Stomach (tissue), 19 donors: ENCODE results near the gene GAGE12F. TPM values are rescaled to one million over a fixed set of nuclear protein-coding genes. Genes with fewer than 3 reads are reported as not detected.
"Not testable (repeated sequence)": the region's sequence is repeated elsewhere in the genome, so short reads cannot be mapped to it uniquely, and the experiment has no call there.

Experiments used
- DNase-seq, 2 donors: peaks; one replicate each; pipeline versions ENCODE4 v3.0.0 to v3.0.0-alpha.2; 2013 to 2019
- H3K27ac ChIP-seq, 5 donors: fragments of 200-600 bp in 4 of 5; sonication (generic) in 4 of 5; one replicate each; pipeline ENCODE4 v1.5.1; 2013 to 2019; ENCODE audit warnings: mild to moderate bottlenecking in 1 of 5, moderate library complexity in 1 of 5
- H3K27me3 ChIP-seq, 3 donors: fragments of 200-600 bp; sonication (generic); one replicate each; pipeline ENCODE4 v1.5.1; 2017 to 2019; ENCODE audit warnings: mixed run types in 1 of 3
- H3K36me3 ChIP-seq, 4 donors: fragments of 200-600 bp; sonication (generic); 1 replicate in 3 of 4; 2 replicates in 1 of 4; pipeline ENCODE4 v1.5.1; 2016 to 2019
- H3K4me1 ChIP-seq, 4 donors: fragments of 200-600 bp; sonication (generic); one replicate each; pipeline ENCODE4 v1.5.1; 2016 to 2019
- H3K4me3 ChIP-seq, 4 donors: fragments of 200-600 bp; sonication (generic) in 3 of 4; one replicate each; pipeline ENCODE4 v1.5.1; 2016 to 2019; ENCODE audit warnings: mild to moderate bottlenecking in 1 of 4
- H3K9me3 ChIP-seq, 4 donors: fragments of 200-600 bp; sonication (generic); one replicate each; pipeline ENCODE4 v1.5.1; 2016 to 2019
- WGBS, 5 donors: extraction: QIAGEN DNeasy Blood & Tissue Kit in 3 of 5; methylation state at CpG; one replicate each; pipeline versions ENCODE4 v1.1.5 to v1.1.7; 2013 to 2018; 5-methylcytosine and 5-hydroxymethylcytosine counted together
- intact Hi-C: fragments of 100-400 bp; cut with DNase I; formaldehyde crosslinking; loops from one replicate; pipeline ENCODE4 v1.15.1; 2023; ENCODE audit warnings: low total_unique reads
- long read RNA-seq, 10 donors: transcript quantifications; one replicate each; lab custom pipeline, GENCODE V29; 2026
- polyA plus RNA-seq, 3 donors: library from polyadenylated mRNA; stranded (reverse); fragments of 200-250 nt; gene quantifications; one replicate each; pipeline ENCODE4 v1.2.3, GENCODE V29; 2013
- total RNA-seq, 5 donors: library from RNA; depleted of rRNA; stranded (reverse); fragments of >200 nt; gene quantifications; one replicate each; pipeline versions ENCODE4 v1.1.0 to v1.2.3, GENCODE V29; 2014 to 2016
- donor health status: healthy with polysubstance abuse.
- donor health status: Bipolar disorder and iron deficiency.
- donor health status: healthy.

Gene GAGE12F
- total RNA-seq (not detected), polyA plus RNA-seq (not detected)
- long read RNA-seq, donor 1, result 0 reads
- long read RNA-seq, donor 2, result 0 reads
- long read RNA-seq, donor 3, result 0 reads
- long read RNA-seq, donor 4, result 0 reads
- long read RNA-seq, donor 5, result 0 reads
- long read RNA-seq, donor 6, result 0 reads
- long read RNA-seq, donor 7, result 0 reads
- long read RNA-seq, donor 8, result 0 reads
- long read RNA-seq, donor 9, result 0 reads
- long read RNA-seq, donor 10, result 0 reads

- H3K36me3 ChIP-seq, intact Hi-C loops: not testable (repeated sequence)
These were observed at the start of gene GAGE12F for GRCh38 chrX:49560542-49560941. Gene GAGE12F, plus strand, starts transcription at chrX:49560842. Its CDS starts 1,155 bp downstream, at chrX:49561997.

GRCh38 chrX:49531877-49532276 lies 28.8 kb upstream of the GAGE12F start, which contains the start of gene GAGE12C:
Gene GAGE12C, plus strand, starts transcription at chrX:49532177. Its CDS starts 1,155 bp downstream, at chrX:49533332.
- H3K4me3 ChIP-seq, H3K4me1 ChIP-seq, H3K9me3 ChIP-seq, H3K27me3 ChIP-seq, DNase-seq, H3K36me3 ChIP-seq, intact Hi-C loops, H3K27ac ChIP-seq: not testable (repeated sequence)
- WGBS, 5 donors, result no CpG with 5 or more reads among the region's 16 CpGs

More at GRCh38 chrX:49560542-49560941, at the start of gene GAGE12F:
- not testable (repeated sequence) for H3K4me3 ChIP-seq, DNase-seq, H3K4me1 ChIP-seq, H3K9me3 ChIP-seq, H3K27me3 ChIP-seq, H3K27ac ChIP-seq
- no CpG with 5 or more reads among the region's 16 CpGs for WGBS, 5 donors

GRCh38 chrX:49541433-49541832 lies 19.2 kb upstream of the GAGE12F start, which contains the start of gene GAGE12D:
Gene GAGE12D, plus strand, starts transcription at chrX:49541733. Its CDS starts 1,155 bp downstream, at chrX:49542888.
- no CpG with 5 or more reads among the region's 16 CpGs for WGBS, 5 donors

GRCh38 chrX:49550989-49551388 lies 9.7 kb upstream of the GAGE12F start, which contains the start of gene GAGE12E:
Gene GAGE12E, plus strand, starts transcription at chrX:49551289. Its CDS starts 1,155 bp downstream, at chrX:49552444.
- WGBS, 5 donors, result no CpG with 5 or more reads among the region's 16 CpGs
- H3K9me3 ChIP-seq, H3K4me3 ChIP-seq, DNase-seq, H3K4me1 ChIP-seq, H3K27me3 ChIP-seq, intact Hi-C loops, H3K27ac ChIP-seq, H3K36me3 ChIP-seq: not testable (repeated sequence)

More at GRCh38 chrX:49541433-49541832, 19.2 kb upstream of the GAGE12F start, which contains the start of gene GAGE12D:
- intact Hi-C loops, H3K36me3 ChIP-seq, H3K27me3 ChIP-seq, H3K27ac ChIP-seq, H3K4me3 ChIP-seq, H3K9me3 ChIP-seq, H3K4me1 ChIP-seq, DNase-seq: not testable (repeated sequence)

- H3K36me3 ChIP-seq, intact Hi-C loops, H3K9me3 ChIP-seq, H3K27me3 ChIP-seq, H3K4me1 ChIP-seq, H3K27ac ChIP-seq, H3K4me3 ChIP-seq, DNase-seq: not testable (repeated sequence)
- WGBS, 5 donors, result 85% methylated on average over 4 of the region's 11 CpGs; no CpG with 5 or more reads in 4 of the 5 donors
These were observed 8.1 kb downstream of the GAGE12F start for GRCh38 chrX:49568728-49569127.

- H3K27me3 ChIP-seq, intact Hi-C loops, H3K36me3 ChIP-seq, DNase-seq, H3K27ac ChIP-seq, H3K9me3 ChIP-seq, H3K4me1 ChIP-seq, H3K4me3 ChIP-seq: not testable (repeated sequence)
- 91 to 97% methylated on average over 9 of the region's 13 CpGs; no CpG with 5 or more reads in 3 of the 5 donors for WGBS, 5 donors
These were observed 8.5 kb downstream of the GAGE12F start for GRCh38 chrX:49569152-49569551.

GRCh38 chrX:49570100-49570499 lies 9.5 kb downstream of the GAGE12F start, which contains the start of gene GAGE12G:
Gene GAGE12G, plus strand, starts transcription at chrX:49570400. Its CDS starts 1,155 bp downstream, at chrX:49571555.
- WGBS, 5 donors, result no CpG with 5 or more reads among the region's 16 CpGs
- not testable (repeated sequence) for H3K27ac ChIP-seq

GRCh38 chrX:49579649-49580048 lies 19.0 kb downstream of the GAGE12F start, which contains the start of gene GAGE12H:
Gene GAGE12H, plus strand, starts transcription at chrX:49579949. Its CDS starts 1,155 bp downstream, at chrX:49581104.
- H3K27me3 ChIP-seq, intact Hi-C loops: not testable (repeated sequence)

More at GRCh38 chrX:49570100-49570499, 9.5 kb downstream of the GAGE12F start, which contains the start of gene GAGE12G:
- H3K27me3 ChIP-seq, H3K4me1 ChIP-seq, H3K9me3 ChIP-seq, intact Hi-C loops, H3K36me3 ChIP-seq, DNase-seq, H3K4me3 ChIP-seq: not testable (repeated sequence)

GRCh38 chrX:49589196-49589595 lies 28.6 kb downstream of the GAGE12F start, which contains the start of gene GAGE2A:
Gene GAGE2A, plus strand, starts transcription at chrX:49589496. Its CDS starts 1,155 bp downstream, at chrX:49590651.
- H3K4me3 ChIP-seq, H3K36me3 ChIP-seq, DNase-seq, H3K4me1 ChIP-seq, H3K27me3 ChIP-seq, H3K27ac ChIP-seq, H3K9me3 ChIP-seq, intact Hi-C loops: not testable (repeated sequence)
- no CpG with 5 or more reads among the region's 16 CpGs for WGBS, 5 donors

More at GRCh38 chrX:49579649-49580048, 19.0 kb downstream of the GAGE12F start, which contains the start of gene GAGE12H:
- not testable (repeated sequence) for H3K36me3 ChIP-seq, H3K9me3 ChIP-seq, H3K4me3 ChIP-seq, H3K4me1 ChIP-seq, H3K27ac ChIP-seq, DNase-seq
- WGBS, 5 donors, result no CpG with 5 or more reads among the region's 16 CpGs

GRCh38 chrX:49589769-49590478 lies 29.3 kb downstream of the GAGE12F start:
- H3K27me3 ChIP-seq, H3K9me3 ChIP-seq, H3K4me1 ChIP-seq, H3K27ac ChIP-seq, H3K4me3 ChIP-seq, H3K36me3 ChIP-seq, intact Hi-C loops: not testable (repeated sequence)
- 90 to 94% (median 92%) methylated on average over 21 to 32 of the region's 37 CpGs for WGBS, 5 donors
- peak; percentile 16 to 41 for DNase-seq

- WGBS, 5 donors, result 87 to 94% (median 91%) methylated on average over 10 to 15 of the region's 17 CpGs
- H3K36me3 ChIP-seq, H3K27me3 ChIP-seq, intact Hi-C loops, H3K4me1 ChIP-seq, H3K4me3 ChIP-seq, H3K9me3 ChIP-seq, DNase-seq, H3K27ac ChIP-seq: not testable (repeated sequence)
These were observed 29.8 kb downstream of the GAGE12F start for GRCh38 chrX:49590488-49590887.
